HepG2 (cell line): ENCODE data around the gene ZNF416. TPM values are rescaled to one million over a fixed set of nuclear protein-coding genes. Genes with fewer than 3 reads are reported as not detected.

Source experiments
- ATF1 ChIP-seq: IDR thresholded peaks from 2 replicates; pipeline ENCODE4 v1.6.1; 2016; ENCODE audit warnings: mild to moderate bottlenecking, control low read depth
- CBX5 ChIP-seq: sonication (generic); formaldehyde crosslinking; IDR thresholded peaks from 2 replicates; pipeline ENCODE4 v1.4.0; 2020; ENCODE audit warnings: missing genetic modification reagents, borderline replicate concordance
- ISL2 ChIP-seq: sonication (generic); formaldehyde crosslinking; IDR thresholded peaks from 2 replicates; pipeline ENCODE4 v1.5.0; 2020; ENCODE audit warnings: missing genetic modification reagents
- NCOA2 ChIP-seq: sonication (generic); formaldehyde crosslinking; IDR thresholded peaks from 2 replicates; pipeline ENCODE4 v1.8.0; 2022; ENCODE audit warnings: inconsistent platforms
- NFKB2 ChIP-seq: sonication (generic); formaldehyde crosslinking; IDR thresholded peaks from 2 replicates; pipeline ENCODE4 v1.4.0; 2020; ENCODE audit warnings: missing genetic modification reagents, borderline replicate concordance
- PLRG1 ChIP-seq: fragments of 450-650 bp; conservative IDR thresholded peaks from 2 replicates; pipeline ENCODE4 v1.6.1; 2016
- ZBTB7A ChIP-seq: sonication (generic); formaldehyde crosslinking; IDR thresholded peaks from 2 replicates; pipeline ENCODE4 v1.8.0; 2022; ENCODE audit warnings: mild to moderate bottlenecking, missing genetic modification reagents
- ZFY ChIP-seq: sonication (generic); formaldehyde crosslinking; IDR thresholded peaks from 2 replicates; pipeline ENCODE4 v1.4.0; 2020; ENCODE audit warnings: missing genetic modification reagents
- ZNF430 ChIP-seq: sonication (generic); formaldehyde crosslinking; IDR thresholded peaks from 2 replicates; pipeline ENCODE4 v1.9.0; 2021; ENCODE audit warnings: mild to moderate bottlenecking, missing genetic modification reagents
- ZNF530 ChIP-seq: sonication (generic); formaldehyde crosslinking; IDR thresholded peaks from 2 replicates; pipeline ENCODE4 v1.5.0; 2020; ENCODE audit warnings: low read depth, mild to moderate bottlenecking, missing genetic modification reagents
- ZNF570 ChIP-seq: sonication (generic); formaldehyde crosslinking; IDR thresholded peaks from 2 replicates; pipeline ENCODE4 v1.4.0; 2020; ENCODE audit warnings: mild to moderate bottlenecking, missing genetic modification reagents, borderline replicate concordance
- ZNF652 ChIP-seq: IDR thresholded peaks from 2 replicates; pipeline ENCODE4 v1.6.1; 2016; ENCODE audit warnings: low read depth, borderline replicate concordance
- ZNF761 ChIP-seq: sonication (generic); formaldehyde crosslinking; conservative IDR thresholded peaks from 2 replicates; pipeline ENCODE4 v1.4.0; 2020; ENCODE audit warnings: mild to moderate bottlenecking, missing genetic modification reagents
- ZNF792 ChIP-seq: IDR thresholded peaks from 2 replicates; pipeline ENCODE4 v1.6.1; 2016
- ZNF878 ChIP-seq: sonication (generic); formaldehyde crosslinking; IDR thresholded peaks from 2 replicates; pipeline ENCODE4 v1.8.1; 2023; ENCODE audit warnings: mild to moderate bottlenecking, missing genetic modification reagents, moderate library complexity
- polyA plus RNA-seq, 8 experiments: library from polyadenylated mRNA; depleted of rRNA in 3 of 8; stranded (reverse) in 7 of 8; unstranded in 1 of 8; fragments of >200 nt; fragmentation: Illumina TruSeq in 4 of 8; extraction: Trizol in 4 of 8; gene quantifications; 2 replicates each; pipeline versions ENCODE4 v1.2.1 to v1.2.3, GENCODE V29; 2011 to 2016; ENCODE audit warnings: low read depth in 4 of 8, missing spikeins in 1 of 8, mixed read lengths in 1 of 8; ENCODE audit not compliant: insufficient read depth in 1 of 8
- total RNA-seq, 5 experiments: library from RNA; depleted of rRNA; stranded (reverse); fragments of >200 nt; fragmentation: Illumina TruSeq; extraction: Trizol; gene quantifications; 2 replicates each; pipeline ENCODE4 v1.2.3, GENCODE V29; 2016; ENCODE audit warnings: low read depth in 1 of 5
- TF ChIP-seq, protein P1 (sequence below): sonication (generic); formaldehyde crosslinking; IDR thresholded peaks from 2 replicates; pipeline ENCODE4 v1.4.0; 2020; ENCODE audit warnings: missing genetic modification reagents
- TF ChIP-seq, protein P2 (sequence below): sonication (generic); formaldehyde crosslinking; IDR thresholded peaks from 2 replicates; pipeline ENCODE4; 2020; ENCODE audit warnings: missing genetic modification reagents, mild to moderate bottlenecking, borderline replicate concordance
- TF ChIP-seq, protein P3 (sequence below): IDR thresholded peaks from 2 replicates; pipeline ENCODE4 v1.6.1; 2016; ENCODE audit warnings: low read depth, missing genetic modification reagents, missing compliant biosample characterization

The ZNF416 gene
- total and polyA plus RNA-seq, 2 of the 13 experiments (the other 11 are each of a cell fraction or from before 2014, with no cell fraction given) = 1.5 to 5.3 TPM

DNA sequence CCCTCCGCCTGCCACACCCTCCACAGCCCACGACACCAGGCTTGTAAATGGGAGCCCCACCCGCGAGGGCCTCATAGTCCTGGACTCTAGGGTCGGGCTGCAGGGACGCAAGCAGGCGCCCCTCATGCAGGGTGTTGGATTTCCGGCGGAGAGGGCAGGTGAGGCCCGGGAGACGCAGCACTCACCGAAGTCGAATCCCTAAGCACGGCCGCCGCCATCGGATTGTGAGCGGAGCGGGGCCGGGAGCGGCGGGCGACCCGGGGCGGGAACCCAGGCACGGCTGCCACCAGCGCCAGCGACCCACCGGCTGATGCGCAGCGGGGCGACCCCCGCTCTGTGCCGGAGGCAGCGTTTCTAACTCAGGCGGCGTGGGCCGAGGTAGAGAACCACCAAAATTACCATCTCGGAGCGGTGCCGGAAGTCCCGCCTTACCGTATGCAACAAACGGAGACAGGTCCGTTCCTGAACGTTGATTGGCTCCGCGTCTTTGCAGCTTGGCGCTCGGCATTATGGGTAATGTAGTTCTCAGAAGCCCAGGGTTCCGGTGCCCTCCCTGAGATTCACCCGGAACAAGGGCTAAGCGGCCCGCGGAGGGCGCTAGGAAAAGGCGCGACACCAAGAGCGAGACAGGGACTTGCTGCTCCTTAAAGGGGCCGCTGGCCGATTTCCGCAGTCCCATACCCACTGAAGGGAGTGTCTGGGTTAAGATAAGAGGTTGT, at the start of gene ZNF416 (continued):
- no peak for TF ChIP-seq ZNF570
- peak; percentile 71; the same call in 1 of the 2 replicates for TF ChIP-seq CBX5 (CRISPR knock-in tag)
- TF ChIP-seq, protein P1, sequence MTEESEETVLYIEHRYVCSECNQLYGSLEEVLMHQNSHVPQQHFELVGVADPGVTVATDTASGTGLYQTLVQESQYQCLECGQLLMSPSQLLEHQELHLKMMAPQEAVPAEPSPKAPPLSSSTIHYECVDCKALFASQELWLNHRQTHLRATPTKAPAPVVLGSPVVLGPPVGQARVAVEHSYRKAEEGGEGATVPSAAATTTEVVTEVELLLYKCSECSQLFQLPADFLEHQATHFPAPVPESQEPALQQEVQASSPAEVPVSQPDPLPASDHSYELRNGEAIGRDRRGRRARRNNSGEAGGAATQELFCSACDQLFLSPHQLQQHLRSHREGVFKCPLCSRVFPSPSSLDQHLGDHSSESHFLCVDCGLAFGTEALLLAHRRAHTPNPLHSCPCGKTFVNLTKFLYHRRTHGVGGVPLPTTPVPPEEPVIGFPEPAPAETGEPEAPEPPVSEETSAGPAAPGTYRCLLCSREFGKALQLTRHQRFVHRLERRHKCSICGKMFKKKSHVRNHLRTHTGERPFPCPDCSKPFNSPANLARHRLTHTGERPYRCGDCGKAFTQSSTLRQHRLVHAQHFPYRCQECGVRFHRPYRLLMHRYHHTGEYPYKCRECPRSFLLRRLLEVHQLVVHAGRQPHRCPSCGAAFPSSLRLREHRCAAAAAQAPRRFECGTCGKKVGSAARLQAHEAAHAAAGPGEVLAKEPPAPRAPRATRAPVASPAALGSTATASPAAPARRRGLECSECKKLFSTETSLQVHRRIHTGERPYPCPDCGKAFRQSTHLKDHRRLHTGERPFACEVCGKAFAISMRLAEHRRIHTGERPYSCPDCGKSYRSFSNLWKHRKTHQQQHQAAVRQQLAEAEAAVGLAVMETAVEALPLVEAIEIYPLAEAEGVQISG (CRISPR knock-in tag) = peak; percentile 92
- TF ChIP-seq, protein P2, sequence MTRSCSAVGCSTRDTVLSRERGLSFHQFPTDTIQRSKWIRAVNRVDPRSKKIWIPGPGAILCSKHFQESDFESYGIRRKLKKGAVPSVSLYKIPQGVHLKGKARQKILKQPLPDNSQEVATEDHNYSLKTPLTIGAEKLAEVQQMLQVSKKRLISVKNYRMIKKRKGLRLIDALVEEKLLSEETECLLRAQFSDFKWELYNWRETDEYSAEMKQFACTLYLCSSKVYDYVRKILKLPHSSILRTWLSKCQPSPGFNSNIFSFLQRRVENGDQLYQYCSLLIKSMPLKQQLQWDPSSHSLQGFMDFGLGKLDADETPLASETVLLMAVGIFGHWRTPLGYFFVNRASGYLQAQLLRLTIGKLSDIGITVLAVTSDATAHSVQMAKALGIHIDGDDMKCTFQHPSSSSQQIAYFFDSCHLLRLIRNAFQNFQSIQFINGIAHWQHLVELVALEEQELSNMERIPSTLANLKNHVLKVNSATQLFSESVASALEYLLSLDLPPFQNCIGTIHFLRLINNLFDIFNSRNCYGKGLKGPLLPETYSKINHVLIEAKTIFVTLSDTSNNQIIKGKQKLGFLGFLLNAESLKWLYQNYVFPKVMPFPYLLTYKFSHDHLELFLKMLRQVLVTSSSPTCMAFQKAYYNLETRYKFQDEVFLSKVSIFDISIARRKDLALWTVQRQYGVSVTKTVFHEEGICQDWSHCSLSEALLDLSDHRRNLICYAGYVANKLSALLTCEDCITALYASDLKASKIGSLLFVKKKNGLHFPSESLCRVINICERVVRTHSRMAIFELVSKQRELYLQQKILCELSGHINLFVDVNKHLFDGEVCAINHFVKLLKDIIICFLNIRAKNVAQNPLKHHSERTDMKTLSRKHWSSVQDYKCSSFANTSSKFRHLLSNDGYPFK (CRISPR knock-in tag) = peak; percentile 44; the same call in 1 of the 2 replicates
- no peak for TF ChIP-seq ZNF878 (CRISPR knock-in tag)
- TF ChIP-seq PLRG1 = no peak
- TF ChIP-seq ZNF761 (CRISPR knock-in tag) = peak; percentile 84
- TF ChIP-seq ZNF530 (CRISPR knock-in tag) = no peak
- TF ChIP-seq ZNF792 (CRISPR knock-in tag) = peak; percentile 52; the same call in 1 of the 2 replicates
- TF ChIP-seq ZFY (CRISPR knock-in tag) = peak; percentile 86
- 0 out of 2 replicates have a peak, but pooled peaks have one; percentile 58 for TF ChIP-seq ISL2 (CRISPR knock-in tag)
- peak; percentile 61; the same call in 1 of the 2 replicates for TF ChIP-seq NFKB2 (CRISPR knock-in tag)
- TF ChIP-seq ZNF430 (CRISPR knock-in tag) = peak; percentile 27; the same call in 1 of the 2 replicates
- TF ChIP-seq, protein P3, sequence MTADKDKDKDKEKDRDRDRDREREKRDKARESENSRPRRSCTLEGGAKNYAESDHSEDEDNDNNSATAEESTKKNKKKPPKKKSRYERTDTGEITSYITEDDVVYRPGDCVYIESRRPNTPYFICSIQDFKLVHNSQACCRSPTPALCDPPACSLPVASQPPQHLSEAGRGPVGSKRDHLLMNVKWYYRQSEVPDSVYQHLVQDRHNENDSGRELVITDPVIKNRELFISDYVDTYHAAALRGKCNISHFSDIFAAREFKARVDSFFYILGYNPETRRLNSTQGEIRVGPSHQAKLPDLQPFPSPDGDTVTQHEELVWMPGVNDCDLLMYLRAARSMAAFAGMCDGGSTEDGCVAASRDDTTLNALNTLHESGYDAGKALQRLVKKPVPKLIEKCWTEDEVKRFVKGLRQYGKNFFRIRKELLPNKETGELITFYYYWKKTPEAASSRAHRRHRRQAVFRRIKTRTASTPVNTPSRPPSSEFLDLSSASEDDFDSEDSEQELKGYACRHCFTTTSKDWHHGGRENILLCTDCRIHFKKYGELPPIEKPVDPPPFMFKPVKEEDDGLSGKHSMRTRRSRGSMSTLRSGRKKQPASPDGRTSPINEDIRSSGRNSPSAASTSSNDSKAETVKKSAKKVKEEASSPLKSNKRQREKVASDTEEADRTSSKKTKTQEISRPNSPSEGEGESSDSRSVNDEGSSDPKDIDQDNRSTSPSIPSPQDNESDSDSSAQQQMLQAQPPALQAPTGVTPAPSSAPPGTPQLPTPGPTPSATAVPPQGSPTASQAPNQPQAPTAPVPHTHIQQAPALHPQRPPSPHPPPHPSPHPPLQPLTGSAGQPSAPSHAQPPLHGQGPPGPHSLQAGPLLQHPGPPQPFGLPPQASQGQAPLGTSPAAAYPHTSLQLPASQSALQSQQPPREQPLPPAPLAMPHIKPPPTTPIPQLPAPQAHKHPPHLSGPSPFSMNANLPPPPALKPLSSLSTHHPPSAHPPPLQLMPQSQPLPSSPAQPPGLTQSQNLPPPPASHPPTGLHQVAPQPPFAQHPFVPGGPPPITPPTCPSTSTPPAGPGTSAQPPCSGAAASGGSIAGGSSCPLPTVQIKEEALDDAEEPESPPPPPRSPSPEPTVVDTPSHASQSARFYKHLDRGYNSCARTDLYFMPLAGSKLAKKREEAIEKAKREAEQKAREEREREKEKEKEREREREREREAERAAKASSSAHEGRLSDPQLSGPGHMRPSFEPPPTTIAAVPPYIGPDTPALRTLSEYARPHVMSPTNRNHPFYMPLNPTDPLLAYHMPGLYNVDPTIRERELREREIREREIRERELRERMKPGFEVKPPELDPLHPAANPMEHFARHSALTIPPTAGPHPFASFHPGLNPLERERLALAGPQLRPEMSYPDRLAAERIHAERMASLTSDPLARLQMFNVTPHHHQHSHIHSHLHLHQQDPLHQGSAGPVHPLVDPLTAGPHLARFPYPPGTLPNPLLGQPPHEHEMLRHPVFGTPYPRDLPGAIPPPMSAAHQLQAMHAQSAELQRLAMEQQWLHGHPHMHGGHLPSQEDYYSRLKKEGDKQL = no peak
- no peak for TF ChIP-seq ZNF652
- peak; percentile 75 for TF ChIP-seq ATF1 (CRISPR knock-in tag)
- peak; percentile 37; the same call in 1 of the 2 replicates for TF ChIP-seq NCOA2 (CRISPR knock-in tag)
- TF ChIP-seq ZBTB7A (CRISPR knock-in tag) = no peak
